Ascending aorta (tissue), 2 donors: Measurements from ENCODE around the gene MGAT3. TPM values are rescaled to one million over a fixed set of nuclear protein-coding genes. Genes with fewer than 3 reads are reported as not detected.

Source experiments
- DNase-seq, 2 donors: peaks; one replicate each; pipeline ENCODE4 v3.0.0-alpha.2; 2019; ENCODE audit warnings: low spot score in 2 of 2
- H3K27ac ChIP-seq, 2 donors: fragments of 200-600 bp; sonication (generic); one replicate each; pipeline ENCODE4 v1.5.1; 2016 to 2017; ENCODE audit warnings: mild to moderate bottlenecking in 1 of 2
- H3K27me3 ChIP-seq: fragments of 200-600 bp; sonication (generic); one replicate; pipeline ENCODE4 v1.5.1; 2017
- H3K36me3 ChIP-seq, 2 donors: fragments of 200-600 bp; sonication (generic); one replicate each; pipeline ENCODE4 v1.5.1; 2016
- H3K4me1 ChIP-seq, 2 donors: fragments of 200-600 bp; sonication (generic); one replicate each; pipeline ENCODE4 v1.5.1; 2016 to 2017; ENCODE audit warnings: mild to moderate bottlenecking in 1 of 2
- H3K4me3 ChIP-seq, 2 donors: fragments of 200-600 bp; sonication (generic); one replicate each; pipeline ENCODE4 v1.5.1; 2016 to 2017; ENCODE audit warnings: mild to moderate bottlenecking in 1 of 2
- H3K9me3 ChIP-seq, 2 donors: fragments of 200-600 bp; sonication (generic); one replicate each; pipeline ENCODE4 v1.5.1; 2016
- intact Hi-C: fragments of 100-400 bp; cut with DNase I; formaldehyde crosslinking; loops from one replicate; pipeline ENCODE4 v1.15.1; 2023
- total RNA-seq: library from RNA; depleted of rRNA; stranded (reverse); fragments of >200 nt; gene quantifications from one replicate; pipeline ENCODE4 v1.1.0, GENCODE V29; 2016
- TF ChIP-seq, protein P1 (sequence below), 3 experiments: fragments of 200-600 bp in 2 of 3; fragments of 450-650 bp in 1 of 3; sonication (generic) in 2 of 3; IDR thresholded peaks; one replicate each; pipeline ENCODE4 v1.5.1; 2016 to 2019; ENCODE audit warnings: antibody characterized with exemption in 3 of 3, mild to moderate bottlenecking in 1 of 3, moderate library complexity in 1 of 3

Gene MGAT3
- total RNA-seq, 1 donor from 2014 or later = 9.8 TPM

- intact Hi-C loops = loop anchor here (5.0 kb wide), 1 partner anchor 83 kb away; no protein-coding TSS in a partner anchor
- Histone ChIP-seq H3K27ac (peak overlapping the region in 1 of 2 donors; percentile 30), H3K4me3 (no peak overlapping the region), H3K27me3 (no peaks in the 10 kb centered on the region), H3K9me3 (no peaks in the 10 kb centered on the region), H3K36me3 (peaks cover 6 to 11% of the 10 kb centered on the region in 2 donors), H3K4me1 (peaks cover 12 to 29% of the 10 kb centered on the region in 2 donors)
- TF ChIP-seq, protein P1, sequence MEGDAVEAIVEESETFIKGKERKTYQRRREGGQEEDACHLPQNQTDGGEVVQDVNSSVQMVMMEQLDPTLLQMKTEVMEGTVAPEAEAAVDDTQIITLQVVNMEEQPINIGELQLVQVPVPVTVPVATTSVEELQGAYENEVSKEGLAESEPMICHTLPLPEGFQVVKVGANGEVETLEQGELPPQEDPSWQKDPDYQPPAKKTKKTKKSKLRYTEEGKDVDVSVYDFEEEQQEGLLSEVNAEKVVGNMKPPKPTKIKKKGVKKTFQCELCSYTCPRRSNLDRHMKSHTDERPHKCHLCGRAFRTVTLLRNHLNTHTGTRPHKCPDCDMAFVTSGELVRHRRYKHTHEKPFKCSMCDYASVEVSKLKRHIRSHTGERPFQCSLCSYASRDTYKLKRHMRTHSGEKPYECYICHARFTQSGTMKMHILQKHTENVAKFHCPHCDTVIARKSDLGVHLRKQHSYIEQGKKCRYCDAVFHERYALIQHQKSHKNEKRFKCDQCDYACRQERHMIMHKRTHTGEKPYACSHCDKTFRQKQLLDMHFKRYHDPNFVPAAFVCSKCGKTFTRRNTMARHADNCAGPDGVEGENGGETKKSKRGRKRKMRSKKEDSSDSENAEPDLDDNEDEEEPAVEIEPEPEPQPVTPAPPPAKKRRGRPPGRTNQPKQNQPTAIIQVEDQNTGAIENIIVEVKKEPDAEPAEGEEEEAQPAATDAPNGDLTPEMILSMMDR (IDR thresholded peaks at IDR 0.05) = no peak
- no peak for DNase-seq
Measured at GRCh38 chr22:39434243-39434653, 22.6 kb upstream of the MGAT3 start.

- no peak for DNase-seq
- TF ChIP-seq, protein P1 (IDR thresholded peaks at IDR 0.05) = no peak
- intact Hi-C loops = loop anchor here (5.0 kb wide), 1 partner anchor 83 kb away; no protein-coding TSS in a partner anchor
- Histone ChIP-seq H3K27ac (no peak overlapping the region), H3K4me1 (peaks cover 12 to 29% of the 10 kb centered on the region in 2 donors), H3K9me3 (no peaks in the 10 kb centered on the region), H3K36me3 (peaks cover 6 to 8% of the 10 kb centered on the region in 2 donors), H3K4me3 (no peak overlapping the region), H3K27me3 (no peaks in the 10 kb centered on the region)
Measured at GRCh38 chr22:39434721-39435120, 22.1 kb upstream of the MGAT3 start.

GRCh38 chr22:39435616-39436015 lies 21.2 kb upstream of the MGAT3 start:
- Histone ChIP-seq H3K27ac (no peak overlapping the region), H3K27me3 (no peaks in the 10 kb centered on the region), H3K4me1 (peaks cover 12 to 25% of the 10 kb centered on the region in 2 donors), H3K9me3 (no peaks in the 10 kb centered on the region), H3K36me3 (peaks cover 0 to 1% of the 10 kb centered on the region in 2 donors), H3K4me3 (no peak overlapping the region)
- TF ChIP-seq, protein P1 (IDR thresholded peaks at IDR 0.05) = no peak
- intact Hi-C loops = loop anchor here (2.0 kb wide), 1 partner anchor 65 kb away; no protein-coding TSS in a partner anchor
- DNase-seq = no peak

DNA sequence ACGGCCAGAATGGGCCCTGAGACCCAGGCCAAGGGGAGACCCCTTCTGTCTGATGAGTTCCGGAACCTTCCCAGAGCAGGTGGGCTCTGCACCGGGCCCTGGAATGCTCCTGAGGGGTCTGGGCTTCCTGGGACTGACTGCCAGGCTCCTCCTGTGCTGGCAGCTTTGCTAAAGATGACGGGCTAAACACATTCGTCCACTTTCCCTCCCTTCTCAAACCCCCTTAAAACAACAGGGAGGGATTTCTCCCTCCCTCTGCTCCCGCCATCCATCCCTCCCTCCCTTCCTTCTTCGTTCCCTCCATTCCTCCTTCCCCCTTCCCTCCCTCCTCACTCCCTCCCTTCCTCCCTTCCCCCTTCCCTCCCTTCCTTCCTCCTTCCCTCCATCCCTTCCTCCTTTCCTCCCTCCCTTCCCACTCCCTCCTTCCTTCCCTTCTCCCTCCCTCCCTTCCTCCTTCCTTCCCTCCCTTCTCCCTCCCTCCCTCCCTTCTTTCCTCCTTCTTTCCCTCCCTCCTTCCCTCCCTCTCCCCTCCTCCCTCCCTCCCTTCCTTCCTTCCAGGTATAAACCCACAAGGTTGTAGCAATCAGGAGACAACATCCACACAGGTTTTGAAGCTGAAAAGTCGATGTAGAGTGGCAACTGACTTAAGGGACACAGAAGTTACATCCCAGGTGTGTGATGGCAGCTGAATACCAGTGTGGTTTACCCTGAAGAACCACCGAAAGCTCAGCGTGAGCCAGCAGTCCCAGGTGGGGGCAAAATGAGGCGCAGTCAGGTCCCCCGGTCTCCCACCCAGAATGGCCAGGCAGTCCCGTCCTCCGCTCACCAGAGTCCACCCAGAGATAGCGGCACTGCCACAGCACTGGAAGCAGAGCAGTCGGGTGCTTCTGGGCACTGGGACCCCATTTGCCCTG lies 18.8 kb upstream of the MGAT3 start:
- no peaks in the 10 kb centered on the region for H3K27me3 ChIP-seq
- peaks cover 5 to 6% of the 10 kb centered on the region in 2 donors for H3K4me1 ChIP-seq
- peak overlapping the region; percentile 17 to 56 for H3K4me3 ChIP-seq
- no peaks in the 10 kb centered on the region for H3K36me3 ChIP-seq
- intact Hi-C loops = loop anchor here (2.0 kb wide), 1 partner anchor 63 kb away; no protein-coding TSS in a partner anchor
- H3K27ac ChIP-seq = no peak overlapping the region
- TF ChIP-seq, protein P1 (IDR thresholded peaks at IDR 0.05) = no peak
- H3K9me3 ChIP-seq = no peaks in the 10 kb centered on the region
- no peak for DNase-seq

DNA sequence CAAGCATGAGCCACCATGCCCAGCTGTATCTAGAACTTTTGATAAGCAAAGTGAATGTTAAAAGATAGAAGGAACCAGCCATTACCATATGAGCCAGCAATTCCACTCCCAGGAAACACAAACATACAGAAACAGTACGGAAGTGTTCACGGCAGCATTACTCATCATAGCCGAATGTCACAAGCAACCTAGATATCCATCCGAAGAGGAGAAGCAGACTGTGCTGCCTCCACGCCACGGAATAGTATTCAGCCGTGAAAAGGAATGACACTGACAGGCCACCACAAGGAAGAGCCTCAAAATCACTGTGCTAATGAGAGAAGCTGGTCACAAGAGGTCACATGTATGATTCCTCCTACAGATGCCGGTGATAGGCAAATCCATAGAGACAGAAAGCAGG lies 17.6 kb upstream of the MGAT3 start:
- intact Hi-C loops = no loop called here
- Histone ChIP-seq H3K36me3 (no peaks in the 10 kb centered on the region), H3K27ac (no peak overlapping the region), H3K9me3 (no peaks in the 10 kb centered on the region), H3K27me3 (no peaks in the 10 kb centered on the region), H3K4me1 (peaks cover 5 to 6% of the 10 kb centered on the region in 2 donors), H3K4me3 (no peak overlapping the region)
- TF ChIP-seq, protein P1 (IDR thresholded peaks at IDR 0.05) = no peak
- no peak for DNase-seq
